Breast epithelium (tissue), 3 donors: ENCODE measurements around the gene ARTN.

Experiments
- POLR2A ChIP-seq: fragments of 450-650 bp; IDR thresholded peaks from one replicate; pipeline ENCODE4 v1.6.1; 2016; ENCODE audit warnings: antibody characterized with exemption, mild to moderate bottlenecking, moderate library complexity
- POLR2AphosphoS5 ChIP-seq, 3 donors: sonication (generic); formaldehyde crosslinking; IDR thresholded peaks; one replicate each; pipeline ENCODE4 v1.6.1; 2017; ENCODE audit warnings: antibody characterized with exemption in 3 of 3
- TF ChIP-seq, protein P1 (sequence below), 3 donors: fragments of 450-650 bp; IDR thresholded peaks; one replicate each; pipeline ENCODE4 v1.5.1; 2016 to 2017; ENCODE audit warnings: antibody characterized with exemption in 3 of 3, mild to moderate bottlenecking in 3 of 3, moderate library complexity in 3 of 3

DNA sequence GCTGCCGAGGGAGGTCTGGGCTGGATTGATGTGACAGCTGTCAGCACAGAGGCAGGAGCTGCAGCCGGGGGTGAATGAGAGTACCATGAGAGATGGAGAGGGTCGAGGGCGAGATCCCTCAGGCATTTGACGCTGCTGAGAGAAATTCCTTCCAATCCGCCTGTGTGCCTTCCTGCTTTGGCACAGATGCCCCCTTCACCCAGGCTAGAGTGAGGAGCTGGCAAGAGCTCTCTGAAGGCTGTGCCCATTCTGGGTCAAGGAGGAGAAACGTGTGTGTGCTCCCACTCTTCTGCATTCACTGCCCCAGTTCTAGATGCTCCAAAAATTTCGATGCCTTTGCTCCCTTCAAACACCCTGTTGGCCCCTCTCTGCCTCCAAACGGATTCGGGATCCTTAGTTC is 4.8 kb downstream of the ARTN start:
- no peak for TF ChIP-seq POLR2A
- no peak for TF ChIP-seq POLR2AphosphoS5 (IDR thresholded peaks at IDR 0.05)
- TF ChIP-seq, protein P1, sequence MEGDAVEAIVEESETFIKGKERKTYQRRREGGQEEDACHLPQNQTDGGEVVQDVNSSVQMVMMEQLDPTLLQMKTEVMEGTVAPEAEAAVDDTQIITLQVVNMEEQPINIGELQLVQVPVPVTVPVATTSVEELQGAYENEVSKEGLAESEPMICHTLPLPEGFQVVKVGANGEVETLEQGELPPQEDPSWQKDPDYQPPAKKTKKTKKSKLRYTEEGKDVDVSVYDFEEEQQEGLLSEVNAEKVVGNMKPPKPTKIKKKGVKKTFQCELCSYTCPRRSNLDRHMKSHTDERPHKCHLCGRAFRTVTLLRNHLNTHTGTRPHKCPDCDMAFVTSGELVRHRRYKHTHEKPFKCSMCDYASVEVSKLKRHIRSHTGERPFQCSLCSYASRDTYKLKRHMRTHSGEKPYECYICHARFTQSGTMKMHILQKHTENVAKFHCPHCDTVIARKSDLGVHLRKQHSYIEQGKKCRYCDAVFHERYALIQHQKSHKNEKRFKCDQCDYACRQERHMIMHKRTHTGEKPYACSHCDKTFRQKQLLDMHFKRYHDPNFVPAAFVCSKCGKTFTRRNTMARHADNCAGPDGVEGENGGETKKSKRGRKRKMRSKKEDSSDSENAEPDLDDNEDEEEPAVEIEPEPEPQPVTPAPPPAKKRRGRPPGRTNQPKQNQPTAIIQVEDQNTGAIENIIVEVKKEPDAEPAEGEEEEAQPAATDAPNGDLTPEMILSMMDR (IDR thresholded peaks at IDR 0.05), result no peak
